ENCODE results near the gene C3orf18. TPM values are rescaled to one million over a fixed set of nuclear protein-coding genes. Genes with fewer than 3 reads are reported as not detected.

The C3orf18 gene
- total RNA-seq, 1 donor from 2014 or later = 48.4 TPM

- intact Hi-C loops (cut with DNase I) = no loop called here
- ATAC-seq = no peak
Measured at GRCh38 chr3:50534681-50535330, 32.7 kb downstream of the C3orf18 start.

GRCh38 chr3:50533807-50534461, 33.6 kb downstream of the C3orf18 start:
- no peak for ATAC-seq
- no peak for DNase-seq (ENCODE audit: missing footprints)
- intact Hi-C loops (cut with DNase I) = no loop called here

More at GRCh38 chr3:50534681-50535330, 32.7 kb downstream of the C3orf18 start:
- no peak for DNase-seq (ENCODE audit: missing footprints)

- intact Hi-C loops (cut with DNase I) = no loop called here
- DNase-seq (ENCODE audit: missing footprints) = no peak
- ATAC-seq = no peak
Measured at GRCh38 chr3:50533316-50533715, 34.2 kb downstream of the C3orf18 start.

GRCh38 chr3:50532062-50532705, 35.4 kb downstream of the C3orf18 start:
- no peak for DNase-seq (ENCODE audit: missing footprints)
- ATAC-seq = no peak
- intact Hi-C loops (cut with DNase I) = no loop called here

- no peak for ATAC-seq
- no peak for DNase-seq (ENCODE audit: missing footprints)
- intact Hi-C loops (cut with DNase I) = no loop called here
Measured at GRCh38 chr3:50531201-50531600, 36.3 kb downstream of the C3orf18 start.

GRCh38 chr3:50530001-50530970, 37.3 kb downstream of the C3orf18 start:
- no peak for ATAC-seq
- DNase-seq (ENCODE audit: missing footprints) = no peak
- intact Hi-C loops (cut with DNase I) = no loop called here

- DNase-seq (ENCODE audit: missing footprints) (no peak), ATAC-seq (no peak)
- intact Hi-C loops (cut with DNase I) = no loop called here
Measured at GRCh38 chr3:50525987-50526386, 41.6 kb downstream of the C3orf18 start.

GRCh38 chr3:50525191-50525910, 42.2 kb downstream of the C3orf18 start:
- intact Hi-C loops (cut with DNase I) = no loop called here
- ATAC-seq = no peak
- DNase-seq (ENCODE audit: missing footprints) = no peak

- ATAC-seq (no peak), DNase-seq (ENCODE audit: missing footprints) (no peak)
- intact Hi-C loops (cut with DNase I) = no loop called here
Measured at GRCh38 chr3:50524746-50525145, 42.8 kb downstream of the C3orf18 start.

GRCh38 chr3:50523279-50523811, 44.2 kb downstream of the C3orf18 start:
- no peak for ATAC-seq
- no peak for DNase-seq (ENCODE audit: missing footprints)
- intact Hi-C loops (cut with DNase I) = no loop called here

- intact Hi-C loops (cut with DNase I) = no loop called here
- ATAC-seq = no peak
- no peak for DNase-seq (ENCODE audit: missing footprints)
Measured at GRCh38 chr3:50521572-50521971, 46.0 kb downstream of the C3orf18 start.

- no peak for ATAC-seq
- DNase-seq (ENCODE audit: missing footprints) = no peak
- intact Hi-C loops (cut with DNase I) = no loop called here
Measured at GRCh38 chr3:50520849-50521248, 46.7 kb downstream of the C3orf18 start.

- no peak for ATAC-seq
- intact Hi-C loops (cut with DNase I) = loop anchor here (1.0 kb wide), 1 partner anchor 95 kb away; no protein-coding TSS in a partner anchor
Measured at GRCh38 chr3:50519471-50520089, 48.0 kb downstream of the C3orf18 start.

GRCh38 chr3:50518436-50518835, 49.1 kb downstream of the C3orf18 start:
- intact Hi-C loops (cut with DNase I) = no loop called here
- ATAC-seq (no peak), DNase-seq (ENCODE audit: missing footprints) (no peak)

More at GRCh38 chr3:50519471-50520089, 48.0 kb downstream of the C3orf18 start:
- no peak for DNase-seq (ENCODE audit: missing footprints)

GRCh38 chr3:50517721-50518206, 49.8 kb downstream of the C3orf18 start:
- DNase-seq (ENCODE audit: missing footprints) (no peak), ATAC-seq (no peak)
- intact Hi-C loops (cut with DNase I) = no loop called here

GRCh38 chr3:50516440-50516871, 51.1 kb downstream of the C3orf18 start:
- DNase-seq (ENCODE audit: missing footprints) (no peak), ATAC-seq (no peak)
- intact Hi-C loops (cut with DNase I) = no loop called here

Data from Right ventricle myocardium inferior (tissue), 1 donor.